HepG2 (cell line): ENCODE data around the gene CLRN3. TPM values are rescaled to one million over a fixed set of nuclear protein-coding genes. Genes with fewer than 3 reads are reported as not detected.

Source experiments
- ATF2 ChIP-seq: sonication (generic); formaldehyde crosslinking; IDR thresholded peaks from 2 replicates; pipeline ENCODE4 v1.4.0; 2020; ENCODE audit warnings: missing genetic modification reagents
- FOXK1 ChIP-seq: sonication (generic); formaldehyde crosslinking; IDR thresholded peaks from 2 replicates; pipeline ENCODE4 v1.4.0; 2020; ENCODE audit warnings: low read depth, missing genetic modification reagents, borderline replicate concordance
- MNT ChIP-seq: fragments of 450-650 bp; IDR thresholded peaks from 2 replicates; pipeline ENCODE4 v1.6.1; 2016
- PHF5A ChIP-seq: IDR thresholded peaks from one replicate; pipeline ENCODE4 v1.6.1; 2018; ENCODE audit warnings: low read depth, missing genetic modification reagents; ENCODE audit not compliant: unreplicated experiment
- POLR2AphosphoS2 ChIP-seq: IDR thresholded peaks from 2 replicates; pipeline ENCODE4 v1.6.1; 2011; ENCODE audit warnings: low read depth, low read length, improper control_type of control experiment
- SAP130 ChIP-seq: IDR thresholded peaks from 2 replicates; pipeline ENCODE4 v1.6.1; 2016; ENCODE audit warnings: low read depth
- SYNCRIP ChIP-seq: fragments of 200-400 bp; formaldehyde crosslinking; IDR thresholded peaks from 2 replicates; pipeline ENCODE4 v1.6.1; 2018; ENCODE audit warnings: mild to moderate bottlenecking, low read depth, low read length; ENCODE audit not compliant: insufficient read depth
- ZBTB34 ChIP-seq: sonication (generic); formaldehyde crosslinking; IDR thresholded peaks from 2 replicates; pipeline ENCODE4 v1.8.0; 2022; ENCODE audit warnings: mild to moderate bottlenecking, missing genetic modification reagents
- ZNF251 ChIP-seq: sonication (generic); formaldehyde crosslinking; IDR thresholded peaks from 2 replicates; pipeline ENCODE4 v1.9.0; 2021; ENCODE audit warnings: mild to moderate bottlenecking, missing genetic modification reagents
- ZNF7 ChIP-seq: IDR thresholded peaks from 2 replicates; pipeline ENCODE4 v1.6.1; 2016; ENCODE audit warnings: missing biosample characterization, missing genetic modification reagents
- ZNF784 ChIP-seq: sonication (generic); formaldehyde crosslinking; IDR thresholded peaks from 2 replicates; pipeline ENCODE4 v1.5.1; 2020; ENCODE audit warnings: missing genetic modification reagents, mild to moderate bottlenecking, borderline replicate concordance
- polyA plus RNA-seq, 8 experiments: library from polyadenylated mRNA; depleted of rRNA in 3 of 8; stranded (reverse) in 7 of 8; unstranded in 1 of 8; fragments of >200 nt; fragmentation: Illumina TruSeq in 4 of 8; extraction: Trizol in 4 of 8; gene quantifications; 2 replicates each; pipeline versions ENCODE4 v1.2.1 to v1.2.3, GENCODE V29; 2011 to 2016; ENCODE audit warnings: low read depth in 4 of 8, missing spikeins in 1 of 8, mixed read lengths in 1 of 8; ENCODE audit not compliant: insufficient read depth in 1 of 8
- total RNA-seq, 5 experiments: library from RNA; depleted of rRNA; stranded (reverse); fragments of >200 nt; fragmentation: Illumina TruSeq; extraction: Trizol; gene quantifications; 2 replicates each; pipeline ENCODE4 v1.2.3, GENCODE V29; 2016; ENCODE audit warnings: low read depth in 1 of 5

CLRN3 gene
- total and polyA plus RNA-seq, 2 of the 13 experiments (the other 11 are each of a cell fraction or from before 2014, with no cell fraction given), result not detected

GRCh38 chr10:127912607-127913367 is 20.0 kb upstream of the CLRN3 start (continued):
- TF ChIP-seq MNT (no peak), ZNF251 (no peak), SAP130 (CRISPR knock-in tag) (no peak), ZNF7 (CRISPR knock-in tag) (no peak), ATF2 (CRISPR knock-in tag) (no peak), PHF5A (no peak), ZNF784 (no peak), SYNCRIP (no peak), FOXK1 (CRISPR knock-in tag) (no peak), ZBTB34 (CRISPR knock-in tag) (no peak), POLR2AphosphoS2 (no peak)
